ENCODE measurements around the gene SEPTIN12. TPM values are rescaled to one million over a fixed set of nuclear protein-coding genes. Genes with fewer than 3 reads are reported as not detected.

Gene SEPTIN12
- total RNA-seq, 1 donor from 2014 or later = not detected

- Histone ChIP-seq H3K4me1 (no peaks in the 10 kb centered on the region), H3K9me3 (no peaks in the 10 kb centered on the region), H3K4me3 (no peak overlapping the region), H3K27me3 (no peaks in the 10 kb centered on the region), H3K36me3 (peaks cover 89% of the 10 kb centered on the region), H3K27ac (no peak overlapping the region)
- intact Hi-C loops (cut with DNase I) = no loop called here
- TF ChIP-seq CTCF (IDR thresholded peaks at IDR 0.05) = no peak
- no peak for ATAC-seq
- DNase-seq = no peak
Measured at GRCh38 chr16:4820652-4821051, 32.5 kb upstream of the SEPTIN12 start.

GRCh38 chr16:4814542-4815173, 26.5 kb upstream of the SEPTIN12 start:
- H3K4me3 ChIP-seq = no peak overlapping the region
- H3K36me3 ChIP-seq = peaks cover 87% of the 10 kb centered on the region
- intact Hi-C loops (cut with DNase I) = no loop called here
- no peak for TF ChIP-seq CTCF (IDR thresholded peaks at IDR 0.05)
- H3K27me3 ChIP-seq = no peaks in the 10 kb centered on the region
- H3K27ac ChIP-seq = no peak overlapping the region
- DNase-seq (no peak), ATAC-seq (no peak)
- H3K9me3 ChIP-seq = no peaks in the 10 kb centered on the region
- no peaks in the 10 kb centered on the region for H3K4me1 ChIP-seq

- ATAC-seq = no peak
- no peaks in the 10 kb centered on the region for H3K27me3 ChIP-seq
- no peak overlapping the region for H3K27ac ChIP-seq
- H3K4me3 ChIP-seq = no peak overlapping the region
- H3K4me1 ChIP-seq = no peaks in the 10 kb centered on the region
- peaks cover 87% of the 10 kb centered on the region for H3K36me3 ChIP-seq
- no peak for DNase-seq
- TF ChIP-seq CTCF (IDR thresholded peaks at IDR 0.05) = no peak
- intact Hi-C loops (cut with DNase I) = no loop called here
- H3K9me3 ChIP-seq = no peaks in the 10 kb centered on the region
Measured at GRCh38 chr16:4814046-4814445, 25.9 kb upstream of the SEPTIN12 start.

GRCh38 chr16:4813251-4814003, 25.3 kb upstream of the SEPTIN12 start:
- TF ChIP-seq CTCF (IDR thresholded peaks at IDR 0.05) = no peak
- no peaks in the 10 kb centered on the region for H3K9me3 ChIP-seq

GRCh38 chr16:4811773-4812172, 23.6 kb upstream of the SEPTIN12 start:
- no peaks in the 10 kb centered on the region for H3K27me3 ChIP-seq
- ATAC-seq = peak; percentile 20
- intact Hi-C loops (cut with DNase I) = no loop called here
- no peak for DNase-seq
- H3K27ac ChIP-seq = no peak overlapping the region
- H3K4me1 ChIP-seq = no peaks in the 10 kb centered on the region
- no peak overlapping the region for H3K4me3 ChIP-seq
- TF ChIP-seq CTCF (IDR thresholded peaks at IDR 0.05) = no peak
- H3K36me3 ChIP-seq = peaks cover 97% of the 10 kb centered on the region
- no peaks in the 10 kb centered on the region for H3K9me3 ChIP-seq

More at GRCh38 chr16:4813251-4814003, 25.3 kb upstream of the SEPTIN12 start:
- DNase-seq (no peak), ATAC-seq (no peak)
- Histone ChIP-seq H3K27me3 (no peaks in the 10 kb centered on the region), H3K27ac (no peak overlapping the region), H3K4me1 (no peaks in the 10 kb centered on the region), H3K36me3 (peaks cover 93% of the 10 kb centered on the region), H3K4me3 (no peak overlapping the region)
- intact Hi-C loops (cut with DNase I) = no loop called here
